Measurements from ENCODE around the gene CST6. TPM values are rescaled to one million over a fixed set of nuclear protein-coding genes. Genes with fewer than 3 reads are reported as not detected.

CST6 gene
- total RNA-seq, 2 experiments from 2014 or later, result not detected

- Mint-ChIP-seq H3K27ac (peak overlapping the region; percentile 63), H3K9me3 (peaks cover 2% of the 10 kb centered on the region), H3K27me3 (no peaks in the 10 kb centered on the region), H3K36me3 (peaks cover 68% of the 10 kb centered on the region), H3K4me3 (no peak overlapping the region), H3K4me1 (peaks cover 55% of the 10 kb centered on the region)
- no peak for DNase-seq
Observed at GRCh38 chr11:66062408-66062807, 50.6 kb downstream of the CST6 start.

Other genes starting within 250 kb of the CST6 start
- 10 to 100 TPM; 20.4 to 20.6 TPM for gene AP5B1, start 231.0 kb upstream of the CST6 start, total RNA-seq
- gene OVOL1, start 224.9 kb upstream of the CST6 start, total RNA-seq, result under 1 TPM; 0.42 to 0.45 TPM
- 1 to 10 TPM; 2.4 to 3.3 TPM for gene SNX32, start 178.0 kb upstream of the CST6 start, total RNA-seq
- gene CFL1, start 153.8 kb upstream of the CST6 start, total RNA-seq, result 1,000 to 10,000 TPM; 1,050 to 1,075 TPM
- gene MUS81, start 151.6 kb upstream of the CST6 start, total RNA-seq, result 10 to 100 TPM; 64.0 to 67.4 TPM
- gene EFEMP2, start 139.2 kb upstream of the CST6 start, total RNA-seq, result 1 to 10 TPM; 8.5 to 8.9 TPM
- 10 to 100 TPM; 39.3 to 41.5 TPM for gene CTSW, start 132.2 kb upstream of the CST6 start, total RNA-seq
- 100 to 1,000 TPM; 113 to 114 TPM for gene FIBP, start 123.5 kb upstream of the CST6 start, total RNA-seq
- gene CCDC85B, start 121.3 kb upstream of the CST6 start, total RNA-seq, result 10 to 100 TPM; 78.5 to 81.3 TPM
- 10 to 100 TPM; 15.8 to 16.0 TPM for gene FOSL1, start 111.6 kb upstream of the CST6 start, total RNA-seq
- gene C11orf68, start 92.9 kb upstream of the CST6 start, total RNA-seq, result 10 to 100 TPM; 16.8 to 16.9 TPM
- gene DRAP1, start 92.6 kb upstream of the CST6 start, total RNA-seq, result 100 to 1,000 TPM; 108 to 109 TPM
- not detected for gene TSGA10IP, start 66.5 kb upstream of the CST6 start, total RNA-seq
- gene SART1, start 50.3 kb upstream of the CST6 start, total RNA-seq, result 10 to 100 TPM; 59.6 to 62.6 TPM
- gene EIF1AD, start 9.9 kb upstream of the CST6 start, total RNA-seq, result 10 to 100 TPM; 56.8 to 63.7 TPM
- gene BANF1, start 9.5 kb upstream of the CST6 start, total RNA-seq, result 100 to 1,000 TPM; 253 to 277 TPM
- gene CATSPER1, start 14.5 kb downstream of the CST6 start, total RNA-seq, result not detected
- gene GAL3ST3, start 37.2 kb downstream of the CST6 start, total RNA-seq, result under 1 TPM; 0.70 to 0.95 TPM
- 100 to 1,000 TPM; 268 TPM for gene SF3B2, start 40.4 kb downstream of the CST6 start, total RNA-seq
- gene PACS1, start 58.3 kb downstream of the CST6 start, total RNA-seq, result 10 to 100 TPM; 58.4 to 61.4 TPM
- 10 to 100 TPM; 39.4 to 40.2 TPM for gene KLC2, start 245.7 kb downstream of the CST6 start, total RNA-seq